Measurements from ENCODE around the gene HSD11B1. TPM values are rescaled to one million over a fixed set of nuclear protein-coding genes. Genes with fewer than 3 reads are reported as not detected.

HSD11B1 gene
- total RNA-seq, 1 experiment from 2014 or later, result 0.27 TPM

- ATAC-seq, result peak; percentile 80
- POLR2A ChIA-PET, result interaction anchor here (1.5 kb wide), 1 partner anchor 37 kb away, joined by 3 read pairs; no protein-coding TSS in a partner anchor
- H3K36me3 ChIP-seq (ENCODE audit: control insufficient read depth in 1 of 2, insufficient read depth in 2 of 2, low read length in 2 of 2), result no peaks in the 10 kb centered on the region
- no peaks in the 10 kb centered on the region for H3K9me3 ChIP-seq (ENCODE audit: control insufficient read depth in 1 of 2, insufficient read depth in 1 of 2, low read depth in 1 of 2, low read length in 2 of 2)
- intact Hi-C loops (cut with micrococcal nuclease), result loop anchor here (1.0 to 2.0 kb wide), 5 partner anchors 54 to 124 kb away; no protein-coding TSS in a partner anchor
- H3K79me2 ChIP-seq (ENCODE audit: insufficient read depth, low read length), result no peaks in the 10 kb centered on the region
- no peak overlapping the region for H3K27ac ChIP-seq (ENCODE audit: low read depth, low read length)
- peak; percentile 72 for DNase-seq (ENCODE audit: low read depth, low spot score)
- peaks cover 8 to 24% of the 10 kb centered on the region in 2 experiments; a peak in 3 of 4 replicates for H3K4me1 ChIP-seq (ENCODE audit: control insufficient read depth in 1 of 2, insufficient read depth in 2 of 2, low read length in 2 of 2)
- no peak overlapping the region for H3K4me3 ChIP-seq (replicated peaks in 1 of 2; ENCODE audit: low read depth in 1 of 2, low read length in 2 of 2)
- TF ChIP-seq RAD21 (IDR thresholded peaks at IDR 0.05; ENCODE audit: low read depth), result peak; percentile 100
- peak; percentile 68 to 98 (median 87) for TF ChIP-seq CTCF (IDR thresholded peaks at IDR 0.05 in 2 of 3, conservative IDR thresholded peaks at IDR 0.05 in 1 of 3; ENCODE audit: borderline replicate concordance in 1 of 3, insufficient read depth in 1 of 3, low read depth in 2 of 3, low read length in 2 of 3)
- no peak for TF ChIP-seq TCF7L2 (IDR thresholded peaks at IDR 0.05; ENCODE audit: borderline replicate concordance, extremely low read depth, insufficient read depth, insufficient read length)
- peak; percentile 51 for TF ChIP-seq YY1 (IDR thresholded peaks at IDR 0.05; ENCODE audit: extremely low read depth, insufficient replicate concordance, low read depth, low read length)
- H2AFZ ChIP-seq (ENCODE audit: low read depth, low read length, poor library complexity, severe bottlenecking), result peak overlapping the region; percentile 95
- RAD21 ChIA-PET (ENCODE audit: low non-redundant PET in 1 of 2, low total read pairs in 2 of 2, uncharacterized antibody in 2 of 2, unreplicated experiment in 2 of 2), result interaction anchor here in 1 of 2 experiments (0.7 to 1.0 kb wide), 2 partner anchors 38 to 123 kb away, joined by 3 read pairs; no protein-coding TSS in a partner anchor
- H4K20me1 ChIP-seq (ENCODE audit: insufficient read depth), result no peaks in the 10 kb centered on the region
- H3K27me3 ChIP-seq (ENCODE audit: insufficient read depth, low read length), result peaks cover 16% of the 10 kb centered on the region; the same call in 1 of the 2 replicates
- no TSS peak for BruUV-seq (replicated peaks)
- peak overlapping the region; percentile 47 for H3K4me2 ChIP-seq (ENCODE audit: low read length)
- CTCF ChIA-PET, result interaction anchor here (1.3 to 2.3 kb wide), 5 partner anchors 40 to 123 kb away, joined by 3 to 12 read pairs (median 4); no protein-coding TSS in a partner anchor
- no peak overlapping the region for H3K9ac ChIP-seq (ENCODE audit: low read length)
- H3K9me2 ChIP-seq (ENCODE audit: insufficient read depth), result no peaks in the 10 kb centered on the region
Observed at GRCh38 chr1:209692745-209693504, 11.7 kb upstream of the HSD11B1 start.
